HG02970 (cell line): ENCODE measurements around the gene PLCH2.
A peak's percentile ranks its signal among the peaks of the same experiment; 100 is the strongest.

Source experiments
- ATAC-seq: cut with Tn5 transposase; IDR thresholded peaks from one replicate; pipeline ENCODE4 v1.9.1; 2021; ENCODE audit warnings: mild to moderate bottlenecking, moderate library complexity, moderate number of reproducible peaks; ENCODE audit not compliant: unreplicated experiment, low FRiP score

PLCH2 gene

DNA sequence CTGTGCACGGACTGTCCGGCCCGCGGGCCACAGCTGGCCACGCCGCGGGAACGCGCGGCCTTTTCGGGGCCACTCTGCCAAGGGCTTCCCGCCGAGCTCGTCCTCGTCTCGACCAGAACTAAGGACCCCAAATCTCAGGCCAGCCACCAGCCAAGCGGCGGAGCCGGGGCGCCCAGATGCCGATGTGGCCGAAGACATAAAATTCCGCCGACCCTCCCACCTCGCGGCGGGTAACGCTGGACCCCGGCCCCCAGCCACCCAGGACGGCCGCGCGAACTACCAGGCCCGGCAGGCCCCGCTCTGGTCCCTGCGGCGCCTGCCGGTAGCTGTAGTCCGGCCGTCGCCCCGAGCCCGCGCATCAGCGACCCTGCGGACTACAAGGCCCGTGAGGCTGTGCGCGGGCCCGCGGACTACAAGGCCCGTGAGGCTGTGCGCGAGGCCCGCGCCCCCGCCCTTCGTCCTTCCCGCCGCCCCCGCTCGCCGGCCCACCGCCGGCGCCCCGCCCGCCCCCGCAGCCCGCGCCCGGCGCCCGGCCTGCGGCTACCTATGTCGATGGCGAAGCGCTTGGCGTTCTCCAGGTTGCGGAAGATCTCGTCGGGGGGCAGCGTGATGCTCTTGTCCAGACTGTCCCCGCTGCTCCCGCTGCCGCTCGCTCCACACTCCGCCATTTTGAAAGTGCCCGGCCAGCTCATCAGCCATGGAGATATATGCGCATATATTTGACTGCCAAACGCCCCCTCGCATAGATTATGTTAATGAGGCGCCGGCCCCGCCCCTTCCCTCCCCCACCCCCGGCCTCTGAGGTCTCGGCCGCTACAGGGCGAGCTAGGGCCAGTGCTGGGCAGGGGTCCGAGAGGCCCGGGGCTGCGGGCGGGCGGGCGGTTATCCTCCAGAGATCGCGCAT, 50.1 kb downstream of the PLCH2 start, which contains the start of gene PANK4:
TSS of gene PANK4 (minus strand) at position 677 of the 904 bp plus-strand sequence. CDS start at position 668, 9 bp downstream.
- ATAC-seq = peak; percentile 83

DNA sequence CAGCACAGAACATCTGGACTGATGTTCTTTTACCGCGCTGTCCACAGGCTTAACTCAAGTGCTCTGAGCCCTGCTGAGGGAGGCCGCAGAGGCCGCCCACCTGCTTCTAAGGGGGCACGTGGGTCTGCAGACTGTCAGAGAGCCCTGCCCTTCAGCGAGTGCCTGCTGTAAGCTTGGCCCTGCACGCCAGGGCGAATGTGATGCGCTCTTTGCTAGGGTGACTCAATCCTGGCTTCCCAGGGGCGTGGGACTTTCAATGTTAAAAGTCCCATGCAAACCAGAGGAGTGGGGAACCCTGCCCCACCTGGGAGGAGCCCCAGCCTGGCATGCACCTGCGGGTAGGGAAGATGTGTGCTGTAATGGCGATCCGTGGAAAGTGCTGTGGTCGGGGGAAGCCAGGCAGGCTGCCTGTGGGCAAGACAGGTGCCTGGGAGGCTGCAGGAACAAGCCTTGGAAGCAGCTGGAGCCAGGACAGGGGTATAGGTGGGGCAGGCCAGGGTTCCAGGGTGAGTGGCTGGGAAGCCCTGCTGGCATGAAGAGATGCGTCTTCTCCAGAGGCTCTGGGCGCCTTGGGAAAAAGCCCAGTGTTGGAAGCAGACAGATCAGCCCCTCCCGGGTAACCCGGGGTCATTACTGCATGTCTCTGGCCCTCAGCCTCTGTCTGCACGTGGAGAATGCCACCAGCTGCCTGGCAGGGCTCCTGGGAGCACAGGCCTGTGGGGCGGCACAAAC, 50.9 kb downstream of the PLCH2 start:
- ATAC-seq = peak; percentile 18

DNA sequence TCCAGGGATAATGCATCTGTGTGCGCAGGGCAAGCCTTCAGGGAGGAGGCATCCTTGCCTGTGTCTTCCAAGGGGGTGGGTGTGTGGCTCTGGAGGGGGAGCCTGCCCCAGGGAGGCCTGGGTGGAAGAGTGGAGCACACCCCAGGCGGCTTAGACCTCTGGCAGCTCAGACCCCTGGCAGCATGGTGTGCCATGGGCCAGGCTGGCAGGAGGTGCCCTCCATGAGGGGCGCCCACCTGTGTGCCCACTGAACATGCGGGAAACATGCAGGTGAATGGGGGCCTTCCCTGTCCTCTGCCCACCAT, 51.4 kb downstream of the PLCH2 start:
- no peak for ATAC-seq

DNA sequence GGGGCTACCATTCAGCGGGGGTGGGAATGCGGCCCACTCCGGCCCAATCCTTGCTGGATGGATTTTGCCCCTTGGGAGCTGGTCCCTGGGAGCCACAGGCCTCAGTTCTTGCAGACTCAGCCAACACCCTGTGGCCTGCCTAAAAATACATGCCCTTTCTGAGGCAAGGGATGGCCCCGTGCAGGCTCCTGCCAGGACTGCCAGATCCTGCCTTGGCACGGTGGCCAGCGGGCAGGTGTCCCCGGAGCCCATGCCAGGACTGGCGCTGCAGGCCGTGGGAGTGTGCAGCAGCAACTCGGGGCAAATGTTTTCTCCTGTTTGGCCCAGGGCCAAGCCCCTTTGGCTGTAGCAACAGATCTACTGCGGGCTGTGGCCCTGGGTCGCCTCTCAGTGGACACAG, 51.9 kb downstream of the PLCH2 start:
- no peak for ATAC-seq

DNA sequence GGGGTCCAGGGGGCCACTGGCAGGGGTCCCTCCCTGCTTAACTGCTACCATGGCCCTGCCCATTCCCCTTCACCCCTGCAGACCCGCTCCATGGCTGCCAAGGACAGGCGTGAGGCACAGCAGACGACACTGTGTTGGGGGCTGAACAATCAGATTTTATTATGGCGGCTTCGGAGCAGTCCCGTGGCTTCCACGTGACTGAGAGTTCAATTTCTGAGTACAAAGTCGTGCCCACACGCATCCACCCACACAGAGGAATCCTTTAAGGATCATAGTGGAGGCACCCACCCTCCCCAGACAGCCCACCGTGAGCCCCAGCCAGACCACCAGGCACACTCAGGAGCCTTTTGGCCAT, 52.5 kb downstream of the PLCH2 start:
- ATAC-seq = no peak

DNA sequence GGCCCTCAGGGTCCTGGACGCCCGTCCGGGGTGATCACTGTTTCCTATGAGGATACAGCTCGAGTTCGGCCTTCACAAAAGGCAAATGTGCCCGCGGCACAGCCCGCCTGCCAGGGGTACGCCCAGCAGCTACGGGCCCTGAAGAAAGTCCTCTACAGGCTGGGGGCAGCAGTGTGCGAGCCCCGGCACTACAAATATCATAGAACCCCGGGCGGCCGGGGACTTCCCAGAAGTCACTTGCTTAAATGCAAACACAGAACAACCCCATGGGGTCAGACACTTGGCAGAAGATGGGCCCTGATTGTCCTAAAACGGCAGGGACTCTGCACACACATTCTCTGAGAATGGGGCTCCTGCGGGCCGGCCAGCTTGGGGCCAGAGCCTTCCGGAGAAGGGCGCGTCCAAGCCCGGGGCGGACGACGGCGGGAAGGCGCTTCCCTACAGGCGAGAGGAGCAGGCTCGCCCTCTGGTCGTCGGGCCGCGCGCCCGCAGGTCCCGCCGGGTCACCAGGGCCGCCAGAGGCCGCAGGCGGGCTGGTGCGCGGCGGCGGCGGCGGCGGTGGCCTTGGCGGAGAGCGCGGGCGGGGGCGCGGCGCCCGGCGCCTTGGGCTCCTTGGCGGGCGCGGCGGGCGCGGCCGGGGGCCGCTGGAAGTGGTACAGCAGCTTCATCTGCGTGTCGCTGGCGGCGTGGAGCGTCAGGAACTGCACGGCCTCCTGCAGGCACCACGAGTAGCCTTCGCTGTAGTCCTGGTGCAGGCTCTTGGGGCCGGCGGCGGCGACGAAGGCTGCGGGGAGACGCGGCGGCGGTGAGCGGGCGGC, 53.1 kb downstream of the PLCH2 start:
- ATAC-seq = no peak

DNA sequence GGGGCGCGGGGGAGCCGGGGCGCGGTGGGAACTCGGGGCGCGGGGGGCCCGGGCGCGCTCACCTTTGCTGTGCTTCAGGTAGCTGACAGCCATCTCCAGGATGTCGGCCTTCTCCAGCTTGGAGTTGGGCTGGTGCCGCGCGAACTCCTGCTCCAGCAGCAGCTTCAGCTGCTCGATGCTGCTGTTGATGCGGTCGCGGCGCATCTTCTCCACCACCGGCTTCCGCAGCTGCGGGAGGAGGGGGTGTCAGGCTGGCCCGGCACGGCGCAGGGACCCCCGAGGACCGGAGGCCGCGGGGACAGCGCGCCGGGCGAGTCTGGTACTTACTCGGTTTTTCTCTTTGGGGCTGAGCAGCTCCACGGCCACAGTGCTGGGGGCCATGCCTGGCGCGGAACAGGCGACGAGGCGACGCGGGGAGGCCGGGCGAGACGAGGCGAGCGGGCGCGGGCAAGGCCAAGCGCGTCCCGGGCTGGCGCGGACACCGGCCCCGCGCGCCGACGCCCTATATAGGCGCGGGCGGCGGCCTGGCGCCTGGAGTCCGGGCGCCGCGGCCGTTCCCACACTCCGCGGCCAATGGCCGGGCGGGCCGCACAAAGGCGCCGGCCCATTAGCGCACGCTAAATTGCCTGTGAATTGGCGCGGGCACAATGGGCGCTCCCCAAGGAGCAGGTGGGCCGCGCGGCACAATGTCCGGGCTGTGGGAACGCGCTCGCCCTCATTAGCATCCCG, 53.9 kb downstream of the PLCH2 start, which contains the start of gene HES5:
TSS of gene HES5 (minus strand) at position 480 of the 729 bp plus-strand sequence. CDS start at position 381, 99 bp downstream.
- ATAC-seq = no peak

DNA sequence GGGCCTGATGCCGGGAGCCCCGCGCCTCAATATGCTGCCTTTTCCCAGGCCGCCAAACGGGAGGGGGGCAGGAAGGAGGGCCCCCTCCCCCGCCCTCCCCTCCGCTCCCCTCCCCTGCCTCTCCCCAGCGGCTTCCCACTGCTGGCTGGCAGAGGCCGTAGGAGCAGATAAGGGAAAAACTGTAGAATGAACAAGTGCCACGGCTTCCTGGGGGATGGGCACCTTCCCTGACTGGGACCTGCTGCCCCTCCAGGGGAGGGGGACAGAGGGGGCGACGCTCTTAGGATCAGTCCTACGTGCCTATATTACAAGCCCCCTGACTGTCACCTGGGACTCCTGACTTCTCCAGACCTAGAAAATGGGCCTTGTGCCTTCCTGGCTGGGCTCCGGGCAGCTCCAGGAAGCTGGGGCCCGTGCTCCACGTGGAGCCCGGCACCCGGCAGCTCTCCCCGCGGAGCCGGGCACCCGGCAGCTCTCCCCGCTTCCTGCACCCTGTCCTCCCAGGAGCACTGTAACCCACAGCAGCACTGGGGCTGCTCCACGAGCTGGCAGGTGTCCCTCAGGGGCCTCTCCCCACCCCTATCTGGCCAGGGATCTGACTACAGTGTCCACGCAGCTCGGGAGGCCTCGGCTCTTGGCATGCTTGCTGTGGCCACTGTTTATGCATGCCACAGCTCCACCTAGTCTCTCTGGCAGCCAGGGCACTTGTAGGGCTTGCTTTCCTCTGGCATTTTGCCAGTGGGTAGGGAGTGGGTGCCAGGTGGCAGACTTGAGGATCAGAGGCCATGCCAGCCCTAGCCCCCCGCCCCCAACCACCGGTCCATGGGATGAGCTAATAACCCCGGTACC, 54.6 kb downstream of the PLCH2 start:
- ATAC-seq = no peak

DNA sequence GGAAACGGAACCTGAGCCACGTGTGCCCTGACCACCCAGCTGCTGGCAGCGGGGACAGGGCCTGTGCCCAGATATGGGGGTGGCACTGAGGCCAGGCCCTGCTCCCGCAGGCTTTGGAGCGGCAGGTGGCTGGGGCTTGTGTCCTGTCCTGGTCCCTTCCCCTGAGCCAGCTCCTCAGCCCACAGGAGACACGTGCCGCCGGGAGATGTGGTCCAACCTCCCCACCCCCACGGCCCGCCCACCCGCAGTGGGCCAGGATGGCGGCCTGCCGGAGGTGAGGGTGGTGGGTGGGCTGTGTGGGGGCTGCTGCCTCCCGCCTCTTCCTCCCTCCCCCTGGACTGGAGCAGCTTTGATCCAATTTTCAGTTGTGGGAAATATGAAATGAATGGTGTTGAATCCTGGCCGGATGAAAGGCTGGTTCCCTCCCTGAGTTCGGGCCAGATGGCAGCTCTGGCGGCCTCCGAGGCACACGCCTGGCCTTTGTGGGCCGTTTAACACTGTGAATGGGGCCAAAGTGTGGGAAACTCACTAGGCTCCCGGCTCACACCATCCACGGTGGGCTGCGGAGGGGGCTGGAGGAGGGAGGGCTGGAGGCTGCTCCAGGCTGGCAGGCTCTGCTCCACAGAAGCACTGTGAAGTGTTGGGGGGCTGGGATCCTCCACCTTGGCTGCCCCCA, 56.5 kb downstream of the PLCH2 start:
- no peak for ATAC-seq

DNA sequence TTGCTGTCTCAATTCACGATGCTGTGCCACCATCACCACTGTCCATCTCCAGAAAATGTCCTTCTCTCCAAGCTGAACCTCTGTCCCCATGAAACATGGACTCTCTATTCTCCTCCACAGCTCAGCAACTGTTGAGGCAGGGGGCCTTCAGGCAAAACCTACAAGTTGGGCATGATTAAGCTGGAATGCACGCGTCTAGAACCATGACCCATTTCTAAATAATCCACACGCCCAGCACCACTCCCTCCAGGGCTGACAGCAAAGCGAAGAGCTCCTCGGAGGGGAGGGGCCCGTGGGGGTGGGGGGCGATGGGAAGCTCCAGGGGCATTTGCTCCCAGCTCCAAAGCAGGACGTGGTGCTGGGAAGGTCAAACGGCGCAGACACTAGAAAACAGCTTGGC, 57.3 kb downstream of the PLCH2 start:
- ATAC-seq = no peak

DNA sequence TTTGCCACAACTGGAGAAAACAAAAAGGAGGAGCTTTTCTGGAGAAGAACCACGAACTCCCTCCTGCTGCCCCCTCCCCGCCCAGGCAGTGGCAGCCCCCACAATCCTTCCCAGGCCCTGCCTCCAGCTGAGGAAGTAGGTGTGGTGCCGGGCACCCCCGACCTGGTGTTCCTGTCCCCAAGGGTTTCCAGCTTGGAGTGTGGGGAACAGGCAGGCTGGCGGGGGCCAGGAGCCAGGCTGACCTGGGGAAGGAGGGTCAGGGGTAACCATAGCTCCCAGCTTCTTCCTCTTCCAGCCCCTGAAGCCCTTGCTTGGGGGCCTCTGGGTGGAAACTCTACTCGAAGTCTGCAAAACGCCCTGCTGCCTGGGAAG, 58.2 kb downstream of the PLCH2 start:
- ATAC-seq = no peak

DNA sequence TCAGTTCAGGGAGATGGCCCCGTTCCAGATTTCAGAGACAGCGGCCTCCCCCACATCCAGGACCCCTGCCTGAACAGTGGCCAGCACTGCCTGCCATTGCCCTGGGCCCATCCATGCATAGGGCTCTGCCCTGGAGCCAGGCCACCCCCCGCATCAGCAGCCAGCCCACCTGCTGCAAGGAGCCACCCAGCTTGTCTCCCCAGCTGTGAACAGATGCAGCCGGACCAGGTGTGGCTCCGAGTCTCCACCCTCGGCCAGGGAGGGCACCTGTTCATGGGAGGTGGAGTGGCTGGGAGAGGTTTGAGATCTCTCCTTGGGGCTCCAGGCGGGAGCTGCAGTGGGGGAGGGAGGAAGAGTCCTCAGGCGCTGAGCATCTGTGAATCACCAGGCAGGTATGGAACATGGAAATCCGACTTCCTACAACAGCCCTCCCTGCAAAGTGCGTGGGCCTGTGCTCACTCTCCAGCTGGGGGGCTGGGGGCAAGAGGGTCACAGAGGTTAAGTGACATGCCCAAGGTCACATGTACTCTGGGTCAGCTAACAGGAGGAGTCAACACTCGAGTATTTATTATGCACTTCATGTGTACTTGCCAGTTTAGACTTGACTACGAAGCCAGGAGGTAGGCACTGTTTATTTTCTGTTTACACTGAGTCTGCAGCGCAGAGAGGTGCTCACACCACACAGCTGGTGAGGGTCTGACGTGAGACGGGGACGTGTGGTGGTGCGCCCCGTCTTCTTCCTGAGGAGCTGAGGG, 58.8 kb downstream of the PLCH2 start:
- ATAC-seq = no peak

DNA sequence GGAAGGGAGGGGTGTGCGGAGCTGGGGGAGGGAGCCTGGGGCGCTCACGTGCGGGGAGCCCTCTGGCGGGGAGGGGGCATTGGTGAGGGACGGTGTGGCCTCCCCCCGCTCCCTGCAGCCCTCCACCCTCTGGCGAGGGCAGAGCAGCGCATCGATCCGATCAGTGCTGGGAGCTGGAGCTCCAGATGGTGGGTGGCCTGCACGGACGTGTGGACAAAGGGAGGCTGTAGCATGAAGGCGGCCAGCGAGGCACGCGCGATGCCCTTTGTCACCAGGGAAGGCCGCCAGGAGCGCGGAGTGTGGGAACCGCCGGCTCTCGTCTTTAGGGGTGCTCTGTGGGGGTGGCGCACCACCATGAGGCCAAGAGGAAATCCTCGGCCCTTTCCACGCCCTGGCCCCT, 59.4 kb downstream of the PLCH2 start:
- ATAC-seq = no peak

DNA sequence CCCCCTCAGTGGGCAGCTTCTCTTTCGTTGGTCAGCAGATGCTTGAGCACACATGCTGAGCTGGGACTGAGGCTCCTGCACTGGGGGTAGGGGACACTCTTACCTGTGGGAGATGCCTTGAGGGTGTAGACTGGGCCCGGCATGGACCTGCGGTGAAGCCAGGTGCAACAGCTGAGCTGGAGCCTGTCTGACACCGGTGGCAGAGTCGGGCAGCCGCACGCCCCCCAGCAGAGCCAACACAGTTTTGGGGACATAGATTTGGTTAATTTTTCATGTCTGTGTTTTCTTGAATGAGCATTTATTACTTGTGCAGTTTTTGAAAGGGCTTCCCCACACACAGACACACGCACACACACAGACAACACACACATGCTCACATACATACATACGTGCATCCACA, 59.9 kb downstream of the PLCH2 start:
- ATAC-seq = no peak

DNA sequence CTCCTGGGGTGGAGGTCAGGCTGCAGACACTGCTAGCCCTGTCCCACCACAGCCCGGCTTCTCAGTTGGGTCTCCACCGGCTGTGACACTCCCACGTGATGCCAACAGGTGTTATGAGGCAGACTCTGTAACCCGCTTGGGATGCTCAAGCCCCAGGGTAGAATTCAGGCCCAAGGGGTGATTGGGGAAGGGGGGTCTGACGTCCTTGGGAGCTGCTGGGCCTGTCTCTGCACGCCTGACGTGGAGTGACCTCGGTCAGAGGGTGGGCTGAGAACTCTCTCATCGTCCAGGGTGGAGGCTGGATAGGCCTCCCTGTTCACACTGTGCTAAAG, 61.7 kb downstream of the PLCH2 start:
- ATAC-seq = no peak

DNA sequence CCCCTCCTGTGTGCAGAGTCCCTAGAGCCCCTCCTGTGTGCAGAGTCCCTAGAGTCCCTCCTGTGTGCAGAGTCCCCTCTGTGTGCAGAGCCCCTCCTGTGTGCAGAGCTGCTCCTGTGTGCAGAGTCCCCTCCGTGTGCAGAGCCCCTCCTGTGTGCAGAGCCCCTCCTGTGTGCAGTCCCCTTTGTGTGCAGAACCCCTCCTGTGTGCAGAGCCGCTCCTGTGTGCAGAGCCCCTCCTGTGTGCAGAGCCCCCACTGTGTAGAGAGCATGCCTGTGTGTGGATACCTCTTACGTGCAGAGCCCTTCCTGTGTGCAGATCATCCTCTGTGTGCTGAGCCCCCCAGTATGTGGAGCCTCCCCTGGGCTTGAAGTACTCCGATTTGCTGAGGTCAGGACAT, 62.3 kb downstream of the PLCH2 start:
- no peak for ATAC-seq

DNA sequence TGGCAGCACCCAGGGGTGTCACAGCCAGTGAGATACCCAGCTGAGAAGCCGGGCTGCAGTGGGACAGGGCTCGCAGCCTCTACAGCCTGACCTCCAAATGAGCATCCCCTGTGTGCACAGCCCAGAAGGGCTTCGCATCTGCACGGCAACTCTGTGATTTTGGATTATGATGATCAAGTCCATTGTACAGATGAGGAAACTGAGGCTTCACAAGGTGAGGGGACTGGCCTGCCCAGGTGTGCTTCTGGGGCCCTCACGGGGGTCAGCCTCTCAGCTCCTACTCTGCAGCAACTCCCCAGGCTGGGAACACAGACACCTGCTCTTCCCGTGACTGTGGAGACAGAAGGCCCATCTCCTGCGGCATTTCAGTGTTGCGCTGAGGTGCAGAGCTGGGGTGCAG, 62.8 kb downstream of the PLCH2 start:
- ATAC-seq = no peak

DNA sequence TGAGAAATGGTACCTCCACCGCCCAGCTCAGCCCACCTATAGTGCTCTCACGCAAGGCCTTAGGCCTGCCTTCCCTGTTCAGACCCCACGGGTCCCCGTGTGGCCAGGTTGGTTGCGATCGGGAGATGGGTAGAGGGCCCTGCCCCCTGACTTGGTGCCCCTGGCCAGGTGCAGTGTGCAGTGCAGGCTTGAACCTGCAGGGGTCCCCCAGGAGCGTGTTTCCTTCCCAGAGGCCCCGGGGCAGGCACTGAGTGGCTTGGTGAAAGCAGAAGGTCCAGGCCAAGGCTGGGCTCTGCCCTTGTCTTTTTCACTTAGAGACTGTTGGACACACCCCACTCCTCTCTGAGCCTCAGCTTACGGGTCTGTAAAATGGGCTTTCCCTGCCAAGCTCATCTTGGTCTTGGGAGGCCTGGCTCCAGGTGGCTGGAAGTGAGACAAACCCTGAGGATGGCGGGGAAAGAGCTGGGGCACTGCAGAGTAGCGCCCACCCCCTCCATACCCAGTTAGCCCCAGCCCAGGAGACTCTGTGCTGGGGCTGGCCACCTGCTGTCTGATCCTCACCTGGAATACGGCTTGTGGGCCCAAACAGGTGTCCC, 63.3 kb downstream of the PLCH2 start:
- no peak for ATAC-seq
